SU-DHL-6 (cell line): ENCODE data around the gene MAP3K12.

Experiments
- CTCF ChIP-seq: fragments of 200-600 bp; sonication (generic); IDR thresholded peaks from one replicate; pipeline ENCODE4 v1.5.1; 2017; ENCODE audit warnings: antibody characterized with exemption, mild to moderate bottlenecking, low read length, moderate library complexity; ENCODE audit not compliant: insufficient read depth, poor library complexity, severe bottlenecking
- EZH2phosphoT487 ChIP-seq: fragments of 200-600 bp; sonication (generic), shearing (Covaris generic); conservative IDR thresholded peaks from 2 replicates; pipeline ENCODE4 v1.6.1; 2018; ENCODE audit warnings: mild to moderate bottlenecking, antibody characterized with exemption, low read length, moderate library complexity, mixed read lengths

- TF ChIP-seq EZH2phosphoT487 (no peak), CTCF (no peak)
Observed at GRCh38 chr12:53518381-53518780, 19.1 kb upstream of the MAP3K12 start.
